ENCODE data around the gene DLG5. TPM values are rescaled to one million over a fixed set of nuclear protein-coding genes. Genes with fewer than 3 reads are reported as not detected.

DLG5 gene
- total and polyA plus RNA-seq, 10 of the 15 experiments (the other 5 are each of a cell fraction or from before 2014, with no cell fraction given): 0.18 to 6.6 (median 2.7) TPM

GRCh38 chr10:77879710-77880109, 46.8 kb downstream of the DLG5 start (continued):
- no peak for TF ChIP-seq PBX3 (IDR thresholded peaks at IDR 0.05; ENCODE audit: insufficient replicate concordance, low read depth, low read length)
- no peak for TF ChIP-seq CEBPB (IDR thresholded peaks at IDR 0.05; ENCODE audit: borderline replicate concordance in 1 of 2, low read depth in 2 of 2, low read length in 2 of 2)
- no peak for TF ChIP-seq MEF2B (IDR thresholded peaks at IDR 0.05; ENCODE audit: partially characterized antibody, poor library complexity, severe bottlenecking)
- no peak for TF ChIP-seq PAX5 (IDR thresholded peaks at IDR 0.05; ENCODE audit: borderline replicate concordance, low read depth, low read length)
- TF ChIP-seq CBX5 (IDR thresholded peaks at IDR 0.05; ENCODE audit: low read depth): no peak
- TF ChIP-seq CHD4 (IDR thresholded peaks at IDR 0.05): no peak
- no peak for TF ChIP-seq NFXL1 (IDR thresholded peaks at IDR 0.05; ENCODE audit: borderline replicate concordance)
- TF ChIP-seq SRF (IDR thresholded peaks at IDR 0.05; ENCODE audit: low read depth in 2 of 2, low read length in 2 of 2): no peak
- TF ChIP-seq, protein P1, sequence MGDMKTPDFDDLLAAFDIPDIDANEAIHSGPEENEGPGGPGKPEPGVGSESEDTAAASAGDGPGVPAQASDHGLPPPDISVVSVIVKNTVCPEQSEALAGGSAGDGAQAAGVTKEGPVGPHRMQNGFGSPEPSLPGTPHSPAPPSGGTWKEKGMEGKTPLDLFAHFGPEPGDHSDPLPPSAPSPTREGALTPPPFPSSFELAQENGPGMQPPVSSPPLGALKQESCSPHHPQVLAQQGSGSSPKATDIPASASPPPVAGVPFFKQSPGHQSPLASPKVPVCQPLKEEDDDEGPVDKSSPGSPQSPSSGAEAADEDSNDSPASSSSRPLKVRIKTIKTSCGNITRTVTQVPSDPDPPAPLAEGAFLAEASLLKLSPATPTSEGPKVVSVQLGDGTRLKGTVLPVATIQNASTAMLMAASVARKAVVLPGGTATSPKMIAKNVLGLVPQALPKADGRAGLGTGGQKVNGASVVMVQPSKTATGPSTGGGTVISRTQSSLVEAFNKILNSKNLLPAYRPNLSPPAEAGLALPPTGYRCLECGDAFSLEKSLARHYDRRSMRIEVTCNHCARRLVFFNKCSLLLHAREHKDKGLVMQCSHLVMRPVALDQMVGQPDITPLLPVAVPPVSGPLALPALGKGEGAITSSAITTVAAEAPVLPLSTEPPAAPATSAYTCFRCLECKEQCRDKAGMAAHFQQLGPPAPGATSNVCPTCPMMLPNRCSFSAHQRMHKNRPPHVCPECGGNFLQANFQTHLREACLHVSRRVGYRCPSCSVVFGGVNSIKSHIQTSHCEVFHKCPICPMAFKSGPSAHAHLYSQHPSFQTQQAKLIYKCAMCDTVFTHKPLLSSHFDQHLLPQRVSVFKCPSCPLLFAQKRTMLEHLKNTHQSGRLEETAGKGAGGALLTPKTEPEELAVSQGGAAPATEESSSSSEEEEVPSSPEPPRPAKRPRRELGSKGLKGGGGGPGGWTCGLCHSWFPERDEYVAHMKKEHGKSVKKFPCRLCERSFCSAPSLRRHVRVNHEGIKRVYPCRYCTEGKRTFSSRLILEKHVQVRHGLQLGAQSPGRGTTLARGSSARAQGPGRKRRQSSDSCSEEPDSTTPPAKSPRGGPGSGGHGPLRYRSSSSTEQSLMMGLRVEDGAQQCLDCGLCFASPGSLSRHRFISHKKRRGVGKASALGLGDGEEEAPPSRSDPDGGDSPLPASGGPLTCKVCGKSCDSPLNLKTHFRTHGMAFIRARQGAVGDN (IDR thresholded peaks at IDR 0.05): no peak
